ENCODE data around the gene GAREM1. TPM values are rescaled to one million over a fixed set of nuclear protein-coding genes. Genes with fewer than 3 reads are reported as not detected.

Gene GAREM1
- polyA plus RNA-seq, 1 of the 3 experiments (the other 2 are of a cell fraction) = 2.8 TPM

DNA sequence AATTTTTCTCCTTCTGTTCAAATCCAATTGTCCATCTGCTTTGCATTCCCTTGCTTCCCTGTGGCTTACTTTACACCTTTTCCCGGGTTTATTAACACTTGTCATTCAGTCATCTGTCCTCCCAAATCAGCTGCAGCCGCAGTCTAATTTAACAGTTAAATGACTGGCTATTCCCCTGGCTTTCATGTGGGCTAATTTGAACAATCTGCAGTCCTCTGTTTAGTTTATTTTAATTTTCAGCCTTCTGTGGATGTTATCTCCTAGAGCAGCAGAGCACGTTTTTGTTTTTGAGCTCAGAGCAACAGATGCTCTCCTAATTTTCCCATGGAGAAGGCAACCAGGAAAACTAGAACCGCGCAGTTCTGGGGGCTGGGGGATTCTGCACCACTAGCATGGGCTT, 225.8 kb downstream of the GAREM1 start:
- POLR2A ChIA-PET = no interaction called here
- Histone ChIP-seq H3K9me3 (no peaks in the 10 kb centered on the region), H3K4me1 (ENCODE audit: control insufficient read depth in 1 of 2, insufficient read depth in 2 of 2, low read depth in 1 of 2, low read length in 1 of 2) (peaks cover 0 to 3% of the 10 kb centered on the region in 2 experiments; a peak in 2 of 4 replicates), H4K20me1 (ENCODE audit: insufficient read depth) (no peaks in the 10 kb centered on the region), H3K36me3 (replicated peaks in 1 of 2; ENCODE audit: control insufficient read depth in 1 of 2, insufficient read depth in 2 of 2, low read length in 1 of 2) (no peaks in the 10 kb centered on the region), H3K27ac (ENCODE audit: low read depth in 2 of 2, low read length in 1 of 2) (no peak overlapping the region), H3K4me3 (ENCODE audit: low read depth in 2 of 2, low read length in 1 of 2) (no peak overlapping the region), H3K9me2 (no peaks in the 10 kb centered on the region; the same call in 1 of the 2 replicates), H3K4me2 (no peak overlapping the region), H3K79me2 (ENCODE audit: insufficient read depth) (no peaks in the 10 kb centered on the region), H3K27me3 (ENCODE audit: insufficient read depth) (peaks cover 3% of the 10 kb centered on the region; the same call in 1 of the 2 replicates), H3K9ac (no peak overlapping the region), H3F3A (replicated peaks; ENCODE audit: insufficient read depth) (no peaks in the 10 kb centered on the region), H2AFZ (ENCODE audit: low read depth) (no peak overlapping the region)
- 7% methylated on average over 5 of the region's 5 CpGs for WGBS (ENCODE audit: low lambda C conversion rate)
- TF ChIP-seq FOXJ3 (CRISPR knock-in tag; IDR thresholded peaks at IDR 0.05) (peak; percentile 60; the same call in 1 of the 2 replicates), GATA2 (CRISPR knock-in tag; IDR thresholded peaks at IDR 0.05) (peak; percentile 88), NFIC (IDR thresholded peaks at IDR 0.05; ENCODE audit: borderline replicate concordance) (no peak), RCOR1 (IDR thresholded peaks at IDR 0.05; ENCODE audit: low read length) (peak; percentile 88), CHD2 (IDR thresholded peaks at IDR 0.05; ENCODE audit: low read length, partially characterized antibody) (peak; percentile 49), EP300 (IDR thresholded peaks at IDR 0.05; ENCODE audit: borderline replicate concordance in 1 of 2, low read depth in 1 of 2, low read length in 1 of 2) (peak in 1 of 2 experiments; percentile 71; a peak in 2 of 4 replicates), NRF1 (IDR thresholded peaks at IDR 0.05; ENCODE audit: low read depth, low read length) (no peak), MXI1 (IDR thresholded peaks at IDR 0.05; ENCODE audit: low read depth, low read length) (peak; percentile 73; the same call in 1 of the 2 replicates)
- CTCF ChIA-PET = no interaction called here
- DNase-seq = peak; percentile 63

DNA sequence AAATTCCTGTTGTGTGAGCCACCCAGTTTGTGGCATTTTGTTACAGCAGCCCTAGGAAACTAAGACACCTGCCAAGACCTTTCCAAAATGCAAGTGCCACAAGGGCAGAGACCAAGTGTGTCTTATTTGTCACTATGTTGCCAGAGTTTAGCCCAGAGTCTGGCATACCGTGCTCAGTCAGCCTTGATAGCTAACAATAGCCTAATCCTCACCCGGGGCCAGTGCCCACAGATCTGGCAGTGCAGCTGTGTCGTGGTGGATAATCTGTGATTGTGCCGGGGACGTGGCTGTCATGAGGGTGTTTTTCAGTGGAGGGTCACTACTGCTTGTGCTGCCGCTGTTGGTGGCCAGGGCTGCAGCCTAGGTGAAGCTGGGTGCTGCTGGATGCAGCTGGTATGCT, 227.3 kb downstream of the GAREM1 start:
- Histone ChIP-seq H3F3A (replicated peaks; ENCODE audit: insufficient read depth) (no peaks in the 10 kb centered on the region), H3K27me3 (ENCODE audit: insufficient read depth) (peaks cover 3% of the 10 kb centered on the region; the same call in 1 of the 2 replicates), H3K9me2 (no peaks in the 10 kb centered on the region; the same call in 1 of the 2 replicates), H3K4me3 (ENCODE audit: low read depth in 2 of 2, low read length in 1 of 2) (no peak overlapping the region), H4K20me1 (ENCODE audit: insufficient read depth) (no peaks in the 10 kb centered on the region), H3K4me1 (ENCODE audit: control insufficient read depth in 1 of 2, insufficient read depth in 2 of 2, low read depth in 1 of 2, low read length in 1 of 2) (peaks cover 0 to 3% of the 10 kb centered on the region in 2 experiments; a peak in 2 of 4 replicates), H3K9me3 (no peaks in the 10 kb centered on the region), H3K36me3 (replicated peaks in 1 of 2; ENCODE audit: control insufficient read depth in 1 of 2, insufficient read depth in 2 of 2, low read length in 1 of 2) (no peaks in the 10 kb centered on the region), H3K4me2 (no peak overlapping the region), H3K27ac (ENCODE audit: low read depth in 2 of 2, low read length in 1 of 2) (no peak overlapping the region), H2AFZ (ENCODE audit: low read depth) (no peak overlapping the region), H3K9ac (no peak overlapping the region), H3K79me2 (ENCODE audit: insufficient read depth) (no peaks in the 10 kb centered on the region)
- TF ChIP-seq EZH2phosphoT487 (IDR thresholded peaks at IDR 0.05; ENCODE audit: borderline replicate concordance, low read depth) (no peak), RCOR1 (IDR thresholded peaks at IDR 0.05; ENCODE audit: low read length) (no peak)
- DNase-seq = no peak
- WGBS (ENCODE audit: low lambda C conversion rate) = 56% methylated on average over 5 of the region's 6 CpGs
- CTCF ChIA-PET = interaction anchor here (2.2 kb wide), 1 partner anchor 85 kb away, joined by 8 read pairs; no protein-coding TSS in a partner anchor
- POLR2A ChIA-PET = no interaction called here

DNA sequence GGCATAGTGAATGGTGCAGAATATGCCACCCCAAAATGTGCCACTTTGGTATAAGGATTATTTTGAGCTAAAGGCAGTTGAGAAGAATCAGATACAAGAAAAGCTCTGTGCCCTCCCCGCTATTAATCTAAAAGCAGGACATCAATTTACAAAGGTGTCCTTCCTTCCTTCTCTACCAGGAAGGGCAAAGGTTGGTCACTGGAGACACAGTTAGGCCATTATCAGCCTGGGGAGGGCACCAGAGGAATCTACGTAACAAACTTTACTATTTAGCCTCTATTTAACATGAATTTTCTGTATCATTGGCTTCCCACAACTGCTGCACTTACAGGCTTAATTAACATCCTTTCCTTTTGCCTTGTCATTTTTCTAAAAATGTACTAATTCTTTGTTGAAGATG, 228.3 kb downstream of the GAREM1 start:
- ChIA-PET CTCF (interaction anchor here (0.9 to 2.2 kb wide), 2 partner anchors 84 to 307 kb away, joined by 4 to 8 read pairs; no protein-coding TSS in a partner anchor), POLR2A (no interaction called here)
- H2AFZ ChIP-seq (ENCODE audit: low read depth) = no peak overlapping the region
- H3K4me3 ChIP-seq (ENCODE audit: low read depth in 2 of 2, low read length in 1 of 2) = no peak overlapping the region
- H3K9me3 ChIP-seq = no peaks in the 10 kb centered on the region
- H4K20me1 ChIP-seq (ENCODE audit: insufficient read depth) = no peaks in the 10 kb centered on the region
- TF ChIP-seq TEAD4 (IDR thresholded peaks at IDR 0.05; ENCODE audit: borderline replicate concordance, insufficient read depth) (no peak), GABPA (IDR thresholded peaks at IDR 0.05; ENCODE audit: low read depth) (no peak), POLR2AphosphoS5 (IDR thresholded peaks at IDR 0.05; ENCODE audit: low read depth, low read length) (no peak), FOSL2 (IDR thresholded peaks at IDR 0.05; ENCODE audit: borderline replicate concordance, low read depth) (no peak), NRF1 (IDR thresholded peaks at IDR 0.05; ENCODE audit: low read depth, low read length) (no peak), TAF1 (IDR thresholded peaks at IDR 0.05; ENCODE audit: borderline replicate concordance, low read depth, low read length) (no peak)
- TF ChIP-seq, protein P1, sequence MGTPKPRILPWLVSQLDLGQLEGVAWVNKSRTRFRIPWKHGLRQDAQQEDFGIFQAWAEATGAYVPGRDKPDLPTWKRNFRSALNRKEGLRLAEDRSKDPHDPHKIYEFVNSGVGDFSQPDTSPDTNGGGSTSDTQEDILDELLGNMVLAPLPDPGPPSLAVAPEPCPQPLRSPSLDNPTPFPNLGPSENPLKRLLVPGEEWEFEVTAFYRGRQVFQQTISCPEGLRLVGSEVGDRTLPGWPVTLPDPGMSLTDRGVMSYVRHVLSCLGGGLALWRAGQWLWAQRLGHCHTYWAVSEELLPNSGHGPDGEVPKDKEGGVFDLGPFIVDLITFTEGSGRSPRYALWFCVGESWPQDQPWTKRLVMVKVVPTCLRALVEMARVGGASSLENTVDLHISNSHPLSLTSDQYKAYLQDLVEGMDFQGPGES (IDR thresholded peaks at IDR 0.05; ENCODE audit: low read depth, low read length) = no peak
- TF ChIP-seq, protein P2, sequence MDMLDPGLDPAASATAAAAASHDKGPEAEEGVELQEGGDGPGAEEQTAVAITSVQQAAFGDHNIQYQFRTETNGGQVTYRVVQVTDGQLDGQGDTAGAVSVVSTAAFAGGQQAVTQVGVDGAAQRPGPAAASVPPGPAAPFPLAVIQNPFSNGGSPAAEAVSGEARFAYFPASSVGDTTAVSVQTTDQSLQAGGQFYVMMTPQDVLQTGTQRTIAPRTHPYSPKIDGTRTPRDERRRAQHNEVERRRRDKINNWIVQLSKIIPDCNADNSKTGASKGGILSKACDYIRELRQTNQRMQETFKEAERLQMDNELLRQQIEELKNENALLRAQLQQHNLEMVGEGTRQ (IDR thresholded peaks at IDR 0.05; ENCODE audit: borderline replicate concordance, low read depth, low read length) = no peak
- H3K9me2 ChIP-seq = no peaks in the 10 kb centered on the region; the same call in 1 of the 2 replicates
- no peak overlapping the region for H3K4me2 ChIP-seq
- H3K27ac ChIP-seq (ENCODE audit: low read depth in 2 of 2, low read length in 1 of 2) = no peak overlapping the region
- DNase-seq = no peak
- H3F3A ChIP-seq (replicated peaks; ENCODE audit: insufficient read depth) = no peaks in the 10 kb centered on the region
- peaks cover 0 to 3% of the 10 kb centered on the region in 2 experiments; a peak in 2 of 4 replicates for H3K4me1 ChIP-seq (ENCODE audit: control insufficient read depth in 1 of 2, insufficient read depth in 2 of 2, low read depth in 1 of 2, low read length in 1 of 2)
- 57% methylated on average over 2 of the region's 2 CpGs for WGBS (ENCODE audit: low lambda C conversion rate)
- no peaks in the 10 kb centered on the region for H3K36me3 ChIP-seq (replicated peaks in 1 of 2; ENCODE audit: control insufficient read depth in 1 of 2, insufficient read depth in 2 of 2, low read length in 1 of 2)
- peaks cover 3% of the 10 kb centered on the region; the same call in 1 of the 2 replicates for H3K27me3 ChIP-seq (ENCODE audit: insufficient read depth)
- H3K9ac ChIP-seq = no peak overlapping the region
- no peaks in the 10 kb centered on the region for H3K79me2 ChIP-seq (ENCODE audit: insufficient read depth)
